Measurements from ENCODE around the gene TENM3. TPM values are rescaled to one million over a fixed set of nuclear protein-coding genes. Genes with fewer than 3 reads are reported as not detected.

TENM3 gene
- total and polyA plus RNA-seq, 2 of the 8 experiments (the other 6 are each of a cell fraction or from before 2014, with no cell fraction given), result 36.9 to 69.3 TPM

- no peak overlapping the region; the same call in 1 of the 2 replicates for H2BK12ac ChIP-seq (ENCODE audit: low read depth, low read length)
- peaks cover 5 to 17% (median 8%) of the 10 kb centered on the region in 4 experiments for H3K4me1 ChIP-seq (replicated peaks in 1 of 4; ENCODE audit: control insufficient read depth in 3 of 4, insufficient read depth in 4 of 4, low read length in 3 of 4)
- TF ChIP-seq KDM5A (IDR thresholded peaks at IDR 0.05; ENCODE audit: low read length) (no peak), SP4 (IDR thresholded peaks at IDR 0.05; ENCODE audit: low read length) (no peak), ZNF274 (IDR thresholded peaks at IDR 0.05; ENCODE audit: borderline replicate concordance, extremely low read depth, low read length) (no peak), RFX5 (IDR thresholded peaks at IDR 0.05; ENCODE audit: borderline replicate concordance, low read depth, low read length) (no peak), SRF (IDR thresholded peaks at IDR 0.05; ENCODE audit: low read depth, low read length) (no peak)
- H3K27me3 ChIP-seq (replicated peaks in 1 of 4; ENCODE audit: control insufficient read depth in 3 of 4, extremely low read depth in 1 of 4, insufficient read depth in 3 of 4, low read length in 3 of 4), result no peaks in the 10 kb centered on the region
- no peak overlapping the region for H3K18ac ChIP-seq (ENCODE audit: extremely low read depth, low read length)
- ChIA-PET CTCF (ENCODE audit: partially characterized antibody) (interaction anchor here (2.0 kb wide), 1 partner anchor 10 kb away, joined by 5 read pairs; no protein-coding TSS in a partner anchor), POLR2A (ENCODE audit: partially characterized antibody) (interaction anchor here (0.6 kb wide), 1 partner anchor 115 kb away, joined by 3 read pairs; no protein-coding TSS in a partner anchor)
- no peak overlapping the region for H2BK15ac ChIP-seq (ENCODE audit: low read length)
- H3K4me3 ChIP-seq (ENCODE audit: extremely low read depth in 1 of 4, insufficient read depth in 2 of 4, low read depth in 3 of 4, low read length in 4 of 4), result no peak overlapping the region
- no peak overlapping the region for H4K5ac ChIP-seq (ENCODE audit: insufficient read length, low read depth, low read length)
- H3K23me2 ChIP-seq (ENCODE audit: low read depth, low read length), result no peaks in the 10 kb centered on the region
- no peaks in the 10 kb centered on the region for H3K9me3 ChIP-seq (ENCODE audit: insufficient read depth in 2 of 2, low read depth in 1 of 2, low read length in 1 of 2)
- no peak overlapping the region for H2AFZ ChIP-seq (ENCODE audit: low read length)
- no peak overlapping the region for H2BK120ac ChIP-seq (replicated peaks; ENCODE audit: low read depth, low read length)
- H3K4ac ChIP-seq (replicated peaks; ENCODE audit: insufficient read length, low read depth, low read length), result no peak overlapping the region
- no peak overlapping the region for H3K27ac ChIP-seq (ENCODE audit: low read depth, low read length)
- H4K8ac ChIP-seq (ENCODE audit: extremely low read depth, insufficient read depth, low read length), result no peak overlapping the region
- no peaks in the 10 kb centered on the region for H4K20me1 ChIP-seq (replicated peaks in 1 of 2; ENCODE audit: control insufficient read depth in 1 of 2, insufficient read depth in 2 of 2, low read length in 2 of 2)
- FAIRE-seq (peak; percentile 32), DNase-seq (ENCODE audit: low read depth in 1 of 2, low spot score in 2 of 2) (no peak)
- H3K14ac ChIP-seq (ENCODE audit: insufficient read length), result no peak overlapping the region
- H3K9ac ChIP-seq (replicated peaks in 1 of 4; ENCODE audit: extremely low read depth in 1 of 4, low read depth in 3 of 4, low read length in 3 of 4), result no peak overlapping the region
- H3K36me3 ChIP-seq (ENCODE audit: control insufficient read depth in 2 of 4, insufficient read depth in 4 of 4, low read length in 3 of 4), result no peaks in the 10 kb centered on the region
- H2AK5ac ChIP-seq (ENCODE audit: low read depth, low read length), result peak overlapping the region; percentile 71; the same call in 1 of the 2 replicates
- H3K23ac ChIP-seq (ENCODE audit: insufficient read length), result no peak overlapping the region
- H3K79me1 ChIP-seq (ENCODE audit: low read depth, low read length), result no peaks in the 10 kb centered on the region
- H3K56ac ChIP-seq (replicated peaks; ENCODE audit: insufficient read length, low read depth, low read length), result no peak overlapping the region
- H4K91ac ChIP-seq (replicated peaks; ENCODE audit: insufficient read length, low read length), result no peak overlapping the region
- H3K79me2 ChIP-seq (ENCODE audit: control insufficient read depth in 1 of 2, insufficient read depth in 2 of 2, low read length in 2 of 2), result peaks cover 0 to 2% of the 10 kb centered on the region in 2 experiments; a peak in 1 of 4 replicates
- WGBS, 2 experiments (ENCODE audit: extremely low coverage in 1 of 2, insufficient coverage in 1 of 2, insufficient read length in 1 of 2, insufficient replicate concordance in 2 of 2, low coverage in 1 of 2, low lambda C conversion rate in 2 of 2, missing lambda C conversion rate in 1 of 2), result 93% methylated on average over 7 of the region's 7 CpGs; no CpG with 5 or more reads in 1 of the 2 experiments
- no peak overlapping the region for H2BK5ac ChIP-seq (ENCODE audit: low read depth, low read length)
- H2BK20ac ChIP-seq (ENCODE audit: low read length), result no peak overlapping the region
- no peak overlapping the region for H3K4me2 ChIP-seq (ENCODE audit: insufficient read depth in 1 of 2, low read depth in 2 of 2, low read length in 2 of 2)
Observed at GRCh38 chr4:182272151-182272550, 28.9 kb downstream of the TENM3 start.
